Epithelial cell of prostate (primary cell): ENCODE data around the gene FKBP15.
"Not testable (repeated sequence)": the region's sequence is repeated elsewhere in the genome, so short reads cannot be mapped to it uniquely, and the experiment has no call there.

Source experiments
- DNase-seq: peaks from one replicate; pipeline ENCODE4 v3.0.0-alpha.2; 2011; ENCODE audit warnings: low read depth, low spot score
- H3K27ac ChIP-seq: fragments of 450-650 bp; 2 replicates; pipeline ENCODE4 v1.5.1; 2017; ENCODE audit warnings: mild to moderate bottlenecking

The FKBP15 gene

GRCh38 chr9:113151696-113152630 lies 69.1 kb downstream of the FKBP15 start:
- H3K27ac ChIP-seq: peak overlapping the region; percentile 97
- DNase-seq: no peak

DNA sequence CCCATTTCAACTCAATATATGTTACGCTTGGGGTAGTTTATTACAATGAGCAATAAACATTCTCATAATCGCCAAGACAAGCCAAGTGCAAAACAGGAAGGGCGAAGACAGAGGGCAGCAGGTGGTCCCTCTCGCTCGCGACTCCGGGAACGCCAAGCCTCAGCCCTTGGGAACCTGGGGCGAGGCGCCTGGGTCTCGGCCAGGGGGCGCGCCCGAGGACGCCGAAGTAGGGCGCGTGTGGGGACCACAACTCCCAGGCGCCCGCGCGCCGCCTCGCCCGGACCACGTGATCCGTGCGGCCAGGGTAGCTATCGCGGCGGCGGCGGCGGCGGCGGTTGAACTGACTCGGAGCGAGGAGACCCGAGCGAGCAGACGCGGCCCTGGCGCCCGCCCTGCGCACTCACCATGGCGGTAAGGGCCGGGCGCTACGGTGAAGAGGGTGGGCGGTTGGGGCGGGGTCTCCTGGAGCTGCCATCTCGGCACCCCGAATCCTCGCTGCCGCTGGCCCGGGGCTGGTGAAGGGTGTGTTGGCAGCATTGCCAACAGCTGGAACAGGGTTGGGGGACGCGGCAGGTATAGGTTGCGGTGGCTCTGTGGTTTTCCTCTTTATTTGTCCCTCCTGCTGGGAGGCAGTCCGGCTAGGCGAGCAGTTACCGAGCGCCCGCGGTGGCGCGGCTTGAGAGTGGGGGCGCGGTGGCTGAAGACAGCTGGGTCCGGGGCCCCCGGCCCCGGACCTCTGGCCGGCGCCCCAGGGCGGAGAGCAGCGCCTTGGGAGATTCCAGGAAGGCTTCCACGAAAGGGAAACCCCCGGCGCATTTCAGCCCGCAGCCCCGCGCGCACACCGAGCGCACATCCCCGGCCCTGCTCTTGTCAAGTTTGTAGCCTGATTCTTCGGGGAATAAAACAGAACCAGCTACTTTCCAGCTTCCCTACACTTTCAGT lies 70.1 kb downstream of the FKBP15 start, which contains the start of gene SLC31A2:
TSS of gene SLC31A2 (plus strand) at position 338 of the 942 bp plus-strand sequence. CDS start at position 406, 68 bp downstream.
- H3K27ac ChIP-seq: peak within 1 kb of the TSS; percentile 97
- peak; percentile 34 for DNase-seq

GRCh38 chr9:113149561-113149960 lies 71.5 kb downstream of the FKBP15 start:
- H3K27ac ChIP-seq, DNase-seq: not testable (repeated sequence)

DNA sequence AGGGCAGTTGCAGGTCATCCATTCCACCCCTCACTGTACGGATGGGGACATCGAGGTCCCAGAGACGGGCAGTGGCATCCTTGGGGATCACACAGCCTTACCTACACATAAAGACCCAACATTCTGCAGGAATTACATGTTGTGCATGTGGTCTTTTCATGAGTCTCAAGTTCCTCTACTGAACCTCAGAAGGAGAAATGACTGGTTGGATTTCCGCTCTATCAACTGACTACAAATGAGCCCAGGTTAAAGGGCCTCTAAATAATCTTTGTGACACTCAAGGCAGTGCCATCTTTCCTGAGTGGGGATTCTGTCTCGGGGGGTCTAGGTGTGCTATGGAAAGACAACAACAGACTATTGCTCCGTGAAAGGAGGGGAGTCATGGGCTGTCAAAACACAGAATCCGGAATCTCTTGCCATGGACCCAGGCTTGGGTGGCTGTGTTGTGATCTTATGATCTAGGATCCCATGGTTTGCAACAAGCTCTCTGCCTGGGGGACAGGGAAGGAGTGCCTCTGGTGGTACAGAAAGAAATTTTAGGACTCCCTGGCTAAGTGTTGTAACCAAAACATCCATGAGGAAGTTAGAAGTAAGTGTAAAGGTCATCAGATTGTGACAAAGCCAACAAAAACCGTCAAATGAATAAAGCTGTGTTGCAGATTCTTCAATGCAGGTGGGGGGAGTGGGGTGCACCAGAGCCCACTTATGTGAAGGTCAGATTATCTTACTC lies 72.1 kb downstream of the FKBP15 start:
- H3K27ac ChIP-seq: no peak overlapping the region

DNA sequence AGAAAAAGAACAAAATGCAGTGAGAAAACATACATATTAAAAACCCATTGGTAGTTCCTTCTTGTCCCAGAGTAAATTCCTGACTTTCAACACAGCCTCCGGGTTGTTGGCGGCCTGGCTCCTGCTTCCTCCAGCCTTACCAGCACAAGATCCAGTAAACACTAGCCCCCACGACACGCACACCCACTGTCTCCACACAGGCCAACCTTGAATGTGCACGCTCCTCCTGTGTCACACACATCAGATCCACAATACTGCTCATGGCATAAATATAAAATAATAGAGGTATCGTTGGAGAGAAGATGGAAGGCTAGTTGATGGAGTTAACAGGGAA lies 72.7 kb downstream of the FKBP15 start:
- H3K27ac ChIP-seq: no peak overlapping the region
- DNase-seq: no peak

More for the DNA sequence above, 72.1 kb downstream of the FKBP15 start:
- no peak for DNase-seq

GRCh38 chr9:113143432-113144227 lies 77.4 kb downstream of the FKBP15 start:
- no peak for DNase-seq
- H3K27ac ChIP-seq: no peak overlapping the region

- DNase-seq, H3K27ac ChIP-seq: not testable (repeated sequence)
These were observed 80.2 kb downstream of the FKBP15 start for GRCh38 chr9:113140896-113141295.

- no peak for DNase-seq
- H3K27ac ChIP-seq: no peak overlapping the region
These were observed 81.1 kb downstream of the FKBP15 start for GRCh38 chr9:113139953-113140352.

DNA sequence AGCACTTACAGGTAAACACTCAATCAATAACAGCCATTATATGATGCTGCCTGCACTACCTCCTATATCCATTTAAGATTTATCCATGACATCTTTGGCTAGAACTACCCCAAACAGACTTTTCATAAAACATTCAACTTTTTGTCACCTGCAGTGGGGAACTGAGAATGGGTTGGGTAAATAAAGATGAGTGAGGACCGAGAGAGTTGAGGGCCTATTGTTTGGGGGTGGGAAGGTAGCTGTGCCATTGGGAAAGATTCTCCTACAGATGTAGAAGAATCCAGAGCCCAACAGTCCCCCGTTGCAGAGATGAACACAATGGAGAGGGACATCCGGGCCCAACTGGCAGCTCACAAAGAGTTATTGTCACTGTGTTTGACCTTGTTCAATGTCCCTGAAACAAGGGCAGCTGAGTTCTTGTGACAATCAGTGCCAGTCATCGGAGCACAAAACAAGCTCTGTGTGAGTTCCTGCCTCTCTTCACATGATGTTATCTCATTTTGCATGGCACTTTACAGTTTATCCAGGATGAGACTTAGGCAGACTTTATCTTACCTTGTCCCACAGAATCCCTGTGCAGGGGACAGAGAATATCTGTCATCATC lies 81.8 kb downstream of the FKBP15 start:
- DNase-seq: no peak

DNA sequence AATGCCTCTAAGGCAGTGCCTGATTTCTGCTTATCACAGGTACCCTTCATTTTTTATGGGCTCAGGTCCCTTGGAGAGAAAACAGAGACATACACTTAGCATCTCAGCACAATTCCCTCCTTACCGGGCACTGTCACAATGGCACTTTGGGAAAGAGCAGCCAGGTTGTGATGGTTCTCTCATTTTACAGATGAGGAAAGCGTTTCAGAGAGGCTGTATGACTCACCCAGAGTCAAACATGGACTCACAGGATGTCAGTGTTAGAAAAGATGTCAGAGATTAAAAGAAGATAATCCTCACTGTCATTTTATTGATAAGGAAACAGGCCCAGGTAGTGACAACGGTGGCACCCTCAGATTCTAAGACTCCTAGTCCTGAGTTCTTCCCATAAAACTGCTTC lies 82.3 kb downstream of the FKBP15 start:
- no peak overlapping the region for H3K27ac ChIP-seq
- no peak for DNase-seq

More for the DNA sequence above, 81.8 kb downstream of the FKBP15 start:
- no peak overlapping the region for H3K27ac ChIP-seq

DNA sequence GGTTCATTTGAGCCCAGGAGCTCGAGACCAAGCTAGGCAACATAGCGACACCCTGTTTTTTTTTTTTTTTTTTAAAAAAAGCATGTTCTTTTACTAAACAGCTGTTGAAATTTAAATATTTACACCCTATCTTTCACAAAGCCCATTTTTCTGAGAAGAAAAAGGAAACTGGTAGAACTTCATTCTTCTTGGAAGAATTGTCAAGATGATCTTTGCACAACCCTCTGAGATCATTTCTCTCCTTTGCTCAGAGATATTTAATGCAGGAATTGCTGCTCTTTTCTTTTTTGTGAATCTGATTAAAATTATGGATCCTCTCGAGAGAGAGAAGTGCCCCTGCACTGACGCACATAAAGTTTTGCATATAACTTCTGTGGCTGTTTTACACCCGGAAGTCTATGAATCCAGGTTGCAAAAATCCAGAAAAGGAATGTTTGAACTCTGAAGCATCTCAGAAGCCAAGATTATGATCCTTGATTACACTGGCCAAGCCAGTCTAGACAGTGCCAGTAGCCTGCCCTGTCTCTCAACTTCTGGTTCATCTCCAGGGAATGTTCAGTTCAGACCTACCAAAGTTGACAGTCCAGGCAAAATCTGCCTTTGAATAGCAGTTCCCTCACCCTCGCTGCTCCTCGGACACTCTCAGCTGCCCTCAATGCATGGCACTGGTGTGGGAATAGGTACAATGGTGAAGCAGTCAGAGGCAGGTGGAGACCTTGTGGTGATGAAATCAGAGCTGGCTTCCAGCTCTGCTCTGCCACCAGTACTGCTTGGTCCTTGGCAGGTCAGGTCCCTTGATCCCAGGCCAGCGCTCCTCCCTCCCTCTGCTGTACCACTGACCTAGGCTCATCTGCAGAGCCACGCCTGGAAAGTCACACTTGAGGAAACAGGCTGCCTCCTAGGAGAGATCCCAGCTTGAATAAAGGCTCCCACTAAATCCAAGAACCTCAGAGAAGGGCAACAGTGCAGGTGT lies 83.6 kb downstream of the FKBP15 start:
- H3K27ac ChIP-seq: no peak overlapping the region
- DNase-seq: no peak

DNA sequence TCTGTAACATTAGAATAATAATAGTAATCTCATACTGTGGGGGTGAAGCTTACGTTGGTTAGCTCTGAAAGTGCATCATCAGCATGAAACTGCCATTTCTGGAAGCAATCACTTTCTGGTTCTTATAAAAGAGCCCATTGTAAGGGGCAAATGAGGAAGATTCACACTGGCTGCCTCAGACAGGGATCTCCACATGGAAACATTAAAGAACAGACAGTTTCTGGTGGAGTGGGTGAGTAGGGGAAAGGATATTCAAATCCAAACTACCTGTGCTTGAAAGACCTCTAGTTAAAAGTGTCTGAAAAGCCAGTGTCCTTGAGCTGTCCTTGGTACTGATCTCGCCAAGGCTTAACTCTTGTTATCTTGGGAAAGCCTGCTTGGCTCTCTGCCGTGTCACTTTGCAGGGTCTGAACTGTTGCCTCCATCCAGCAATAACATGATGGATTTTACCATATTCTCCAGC lies 89.4 kb downstream of the FKBP15 start:
- no peak for DNase-seq
- no peak overlapping the region for H3K27ac ChIP-seq

DNA sequence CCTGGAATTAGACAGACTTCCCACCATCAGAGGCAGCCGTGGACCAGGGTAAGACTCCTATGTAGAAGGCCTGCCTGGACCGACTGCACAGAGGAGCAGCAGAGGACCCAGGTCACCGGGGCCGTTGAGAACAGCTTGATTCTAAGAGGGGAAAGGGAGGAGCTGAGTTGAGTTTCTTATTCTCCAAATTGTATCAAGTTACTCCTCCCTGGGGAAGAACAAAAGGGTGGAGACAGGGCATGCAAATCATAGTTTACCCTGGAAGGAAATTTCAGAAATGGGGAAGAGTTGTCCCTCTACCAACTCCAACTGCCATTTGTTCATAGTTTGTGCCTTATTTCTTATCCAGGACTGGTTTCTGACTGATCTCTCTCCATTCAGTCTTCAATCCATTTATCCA lies 91.2 kb downstream of the FKBP15 start:
- DNase-seq: no peak
- H3K27ac ChIP-seq: no peak overlapping the region

DNA sequence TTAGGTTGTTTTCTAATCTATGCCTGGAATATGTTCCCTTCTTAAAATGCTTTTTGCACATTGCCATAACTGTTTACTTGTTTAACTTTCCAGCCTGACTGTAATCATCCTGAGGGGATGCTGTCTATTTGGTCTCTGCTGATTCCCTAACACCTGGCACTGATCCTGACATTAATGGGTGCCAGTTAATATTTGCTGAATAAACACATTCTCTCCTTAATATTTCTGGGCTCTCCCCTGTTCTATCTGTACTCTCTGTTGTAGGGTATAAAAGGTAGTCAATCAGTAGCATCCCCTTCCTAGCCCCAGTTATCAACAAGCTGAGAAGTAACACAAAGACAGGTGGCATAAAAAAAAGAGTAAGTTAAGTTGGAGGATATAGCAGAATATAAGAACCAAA lies 91.6 kb downstream of the FKBP15 start:
- H3K27ac ChIP-seq: no peak overlapping the region
- DNase-seq: no peak

DNA sequence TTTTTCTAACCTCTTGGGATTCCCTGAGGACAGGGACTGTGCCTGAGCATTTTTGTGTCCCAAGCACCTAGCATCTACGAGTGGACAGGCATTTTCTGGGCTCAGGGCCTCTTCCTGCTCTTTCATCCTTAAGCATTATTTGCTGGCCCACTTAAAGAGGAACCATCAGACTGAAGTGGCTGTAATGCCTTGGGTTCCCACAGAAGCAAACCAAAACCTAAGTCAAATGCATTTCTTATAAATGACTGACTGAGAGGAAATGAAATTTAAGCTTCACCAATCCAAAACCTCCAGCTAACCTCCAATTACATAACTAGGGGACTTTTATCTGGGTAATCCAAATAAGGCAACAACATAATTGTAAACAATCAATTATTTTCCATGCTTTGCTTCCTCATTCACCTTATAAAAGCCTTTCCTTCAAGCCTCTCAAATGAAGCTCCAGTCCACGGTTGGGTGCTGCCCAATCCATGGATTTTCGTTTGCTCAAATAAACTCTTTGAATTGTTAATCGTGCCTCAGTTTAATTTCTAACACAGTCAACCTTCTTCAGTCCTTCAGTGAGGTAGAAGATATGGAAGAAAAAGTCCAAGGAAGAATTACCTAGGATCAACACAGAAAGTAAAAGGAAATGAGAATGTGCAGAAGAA lies 95.6 kb downstream of the FKBP15 start:
- no peak for DNase-seq
- H3K27ac ChIP-seq: no peak overlapping the region

- not testable (repeated sequence) for H3K27ac ChIP-seq, DNase-seq
These were observed 102.2 kb downstream of the FKBP15 start for GRCh38 chr9:113118829-113119228.
